HG02938 (cell line): Measurements from ENCODE around the gene CC2D2B.
"Not testable (repeated sequence)": the region's sequence is repeated elsewhere in the genome, so short reads cannot be mapped to it uniquely, and the experiment has no call there.

Experiments used
- ATAC-seq: cut with Tn5 transposase; IDR thresholded peaks from one replicate; pipeline ENCODE4 v1.9.1; 2021; ENCODE audit warnings: mild to moderate bottlenecking, moderate library complexity; ENCODE audit not compliant: unreplicated experiment

CC2D2B gene, protein sequence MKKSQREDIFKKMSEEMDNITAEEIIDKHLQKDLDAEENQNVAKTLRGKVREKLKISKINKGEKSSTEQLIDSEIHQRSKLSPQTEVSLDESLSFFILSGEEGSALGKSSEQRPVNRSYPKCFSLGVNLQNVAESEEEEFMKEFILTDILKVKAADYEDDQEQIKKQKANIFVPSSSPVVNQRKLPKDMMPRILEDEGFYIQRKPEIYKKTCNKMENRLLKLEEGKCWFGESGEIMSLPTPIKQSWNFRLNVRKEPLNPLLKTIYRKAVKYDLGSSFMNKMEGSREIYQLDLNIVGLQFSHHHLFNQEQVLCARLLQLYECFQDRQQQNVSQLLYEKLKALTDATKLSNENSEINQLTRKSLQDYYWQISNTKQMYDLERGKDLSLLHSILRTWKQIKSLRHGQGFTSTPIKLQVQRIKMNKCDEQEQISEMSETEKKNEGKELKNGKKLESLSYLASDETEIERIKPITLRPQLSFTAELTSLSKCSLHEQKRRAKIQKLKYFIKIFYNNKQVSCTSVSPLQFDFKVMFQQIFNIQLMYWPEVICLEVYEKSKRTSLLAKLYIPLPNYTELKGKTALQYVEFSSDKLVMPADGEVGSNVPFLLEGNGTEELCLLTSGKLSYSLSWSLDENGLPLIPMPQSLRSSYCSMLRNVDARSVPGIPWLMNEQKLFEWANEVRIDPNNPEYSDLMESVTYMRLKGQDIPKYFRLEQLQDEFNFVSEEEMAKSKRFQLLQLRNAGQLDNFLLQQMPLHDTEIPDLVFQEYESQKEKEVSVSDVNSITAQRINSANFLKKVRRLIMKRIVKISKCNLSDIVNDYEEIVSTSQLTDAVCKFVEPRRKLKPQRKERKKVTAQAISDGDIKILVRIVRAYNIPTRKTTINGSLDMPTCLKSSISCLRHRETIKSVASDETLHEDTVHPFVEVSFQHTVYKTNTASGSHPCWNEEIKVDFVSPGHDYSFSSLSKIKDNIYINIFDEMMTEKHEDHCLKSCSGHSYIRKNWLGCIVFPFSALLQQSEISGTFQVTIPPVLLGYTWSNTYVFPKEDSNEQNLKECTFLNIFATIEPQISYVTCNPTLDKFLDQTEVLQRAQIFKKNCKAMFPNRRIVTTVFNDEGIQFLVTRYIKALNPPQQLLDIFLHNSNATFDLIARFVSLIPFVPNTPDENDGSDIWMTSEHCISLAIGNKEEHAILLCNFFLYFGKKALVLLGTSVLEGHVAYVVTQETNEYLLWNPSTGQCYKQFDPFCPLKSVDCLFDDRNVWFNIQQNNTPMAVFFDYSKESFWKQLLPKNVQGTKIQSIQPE (N-terminal part only)

DNA sequence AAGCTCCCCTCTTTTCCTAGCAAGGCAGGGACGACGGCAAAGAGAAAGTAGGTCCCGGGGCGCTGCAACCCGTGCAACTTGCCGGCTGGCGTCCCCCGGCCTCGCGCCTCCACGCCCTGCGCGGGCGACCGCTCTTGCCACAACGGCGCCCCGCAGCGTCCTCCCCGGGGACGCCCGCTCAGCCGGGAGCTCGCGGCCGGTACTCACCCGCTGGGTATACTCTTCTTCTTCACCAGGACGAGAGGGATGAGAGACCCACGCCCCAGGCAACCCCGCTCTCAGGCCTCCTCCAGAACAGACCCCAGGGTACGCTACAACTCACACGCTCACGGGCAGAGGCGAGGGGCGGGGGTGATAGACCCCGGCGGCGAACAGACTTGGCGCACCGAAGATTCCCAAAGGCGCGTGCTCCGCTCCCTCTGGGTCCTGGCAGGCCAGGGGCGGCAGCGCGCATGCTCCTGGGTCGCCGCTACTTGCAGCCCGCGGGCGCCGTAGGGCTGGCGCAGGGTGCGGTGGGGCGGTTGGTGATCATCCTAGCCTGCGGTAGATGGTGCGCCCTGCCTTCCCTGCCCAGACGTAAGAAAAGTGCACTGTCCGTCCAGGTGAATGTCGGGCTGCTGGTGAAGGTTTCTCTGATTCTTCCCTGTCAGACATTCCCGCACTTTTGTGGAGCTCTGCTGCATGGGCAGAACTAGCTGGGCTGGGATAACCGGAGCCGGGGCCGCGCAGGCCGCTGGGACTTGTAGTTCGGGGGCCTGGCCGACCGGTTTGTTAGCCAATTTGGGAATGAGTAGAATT lies at the start of gene CC2D2B:
Gene CC2D2B (plus strand): TSS at position 520 of the 798 bp plus-strand sequence. CDS start 3,349 bp downstream, outside the sequence.
- peak; percentile 74 for ATAC-seq

DNA sequence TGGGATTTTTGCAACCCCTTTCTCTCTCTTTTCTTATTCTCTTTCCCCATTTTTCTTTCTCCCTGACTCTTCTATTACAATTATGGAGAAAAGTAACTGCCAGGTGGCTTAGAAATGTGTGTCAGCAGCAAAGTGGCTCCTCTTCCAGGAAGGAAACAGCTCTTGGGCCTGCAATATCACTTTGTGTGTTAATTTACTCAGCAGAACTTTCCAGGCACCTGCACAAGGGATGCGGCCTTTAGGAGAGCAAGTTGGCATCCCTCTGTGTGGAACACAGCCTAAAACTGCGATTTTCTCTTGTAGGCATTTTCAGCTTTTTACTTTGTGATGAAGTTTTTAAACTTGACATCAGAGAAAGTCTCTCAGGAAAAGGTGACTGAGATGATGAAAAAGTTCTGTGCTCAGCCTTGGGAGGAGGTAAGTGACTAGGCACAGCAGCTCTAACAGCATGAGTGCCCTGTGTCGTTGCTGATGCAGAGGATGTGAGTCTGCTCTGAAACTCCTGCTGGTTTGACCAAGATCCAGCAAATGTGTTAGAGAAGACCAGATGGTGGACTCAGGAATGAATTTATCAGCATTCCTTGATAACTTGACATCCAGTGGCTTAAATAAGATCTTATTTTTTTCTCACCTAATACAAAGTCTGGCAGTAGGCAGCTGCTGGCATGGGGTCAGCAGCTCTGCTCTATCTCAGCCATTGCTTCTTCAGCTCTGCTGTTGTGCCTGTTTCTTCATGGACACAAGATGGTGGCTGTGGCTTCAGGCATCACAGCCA lies 47.4 kb upstream of the CC2D2B start:
- ATAC-seq: no peak

DNA sequence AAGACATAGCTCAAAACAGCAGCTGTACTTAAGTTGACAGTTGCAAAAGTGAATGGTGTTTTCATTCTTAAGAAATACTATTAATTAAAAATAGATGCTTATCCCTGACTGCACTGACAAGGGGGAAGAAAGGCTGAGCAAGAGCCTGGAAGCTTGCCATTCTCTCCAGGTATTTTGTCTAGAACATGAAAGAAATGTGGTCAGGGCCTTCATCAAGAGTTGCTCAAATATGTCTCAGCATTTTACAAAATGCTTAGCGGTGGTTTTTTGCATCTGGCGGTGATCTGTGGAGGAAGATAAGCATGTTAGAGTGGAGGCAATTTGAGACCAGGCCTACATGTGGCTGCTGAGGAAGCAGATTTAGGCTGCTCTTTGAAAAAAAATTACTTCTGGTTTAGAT lies 46.4 kb upstream of the CC2D2B start:
- ATAC-seq: no peak

DNA sequence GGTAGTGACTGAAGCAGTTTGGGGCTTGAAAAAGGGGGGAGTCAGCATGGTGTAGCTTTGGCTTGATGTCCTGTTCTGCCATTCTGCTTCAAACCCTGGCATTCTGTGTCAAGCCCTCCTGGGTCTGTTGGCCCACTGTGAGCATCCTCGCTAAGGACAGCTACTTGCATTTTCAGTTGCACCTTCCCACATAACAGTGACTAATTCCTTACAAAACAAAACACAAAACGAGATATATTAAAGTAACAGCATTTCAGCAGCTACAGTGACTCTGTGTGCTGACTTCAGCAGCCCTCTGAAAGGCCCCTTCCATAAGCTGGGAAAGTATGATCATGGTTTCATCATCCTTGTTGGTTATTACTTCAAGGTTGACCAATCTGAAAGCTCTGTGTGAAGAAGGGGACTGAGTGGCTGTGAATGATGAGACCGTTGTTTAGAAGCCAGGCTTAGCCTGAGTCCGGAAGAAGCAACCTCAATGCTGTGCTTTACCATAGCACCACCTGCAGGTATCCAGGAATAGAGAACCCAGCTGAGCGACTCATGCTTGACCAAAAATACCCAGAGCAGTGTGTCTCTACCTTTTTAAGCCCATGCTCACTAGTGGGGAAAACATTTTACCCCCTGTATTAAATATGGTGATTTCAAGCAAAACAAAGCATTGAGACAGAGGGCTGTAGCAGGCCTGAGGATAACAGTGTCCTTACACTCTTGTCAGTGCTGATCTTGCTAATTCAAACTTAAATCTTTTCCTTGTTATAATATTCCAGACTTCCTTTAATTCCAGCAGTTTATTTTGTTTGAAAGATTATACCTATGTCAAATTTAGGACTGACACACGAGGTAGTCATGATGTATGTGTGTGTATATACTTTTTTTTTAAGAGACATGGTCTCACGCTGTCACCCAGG lies 42.6 kb upstream of the CC2D2B start:
- ATAC-seq: peak; percentile 93

DNA sequence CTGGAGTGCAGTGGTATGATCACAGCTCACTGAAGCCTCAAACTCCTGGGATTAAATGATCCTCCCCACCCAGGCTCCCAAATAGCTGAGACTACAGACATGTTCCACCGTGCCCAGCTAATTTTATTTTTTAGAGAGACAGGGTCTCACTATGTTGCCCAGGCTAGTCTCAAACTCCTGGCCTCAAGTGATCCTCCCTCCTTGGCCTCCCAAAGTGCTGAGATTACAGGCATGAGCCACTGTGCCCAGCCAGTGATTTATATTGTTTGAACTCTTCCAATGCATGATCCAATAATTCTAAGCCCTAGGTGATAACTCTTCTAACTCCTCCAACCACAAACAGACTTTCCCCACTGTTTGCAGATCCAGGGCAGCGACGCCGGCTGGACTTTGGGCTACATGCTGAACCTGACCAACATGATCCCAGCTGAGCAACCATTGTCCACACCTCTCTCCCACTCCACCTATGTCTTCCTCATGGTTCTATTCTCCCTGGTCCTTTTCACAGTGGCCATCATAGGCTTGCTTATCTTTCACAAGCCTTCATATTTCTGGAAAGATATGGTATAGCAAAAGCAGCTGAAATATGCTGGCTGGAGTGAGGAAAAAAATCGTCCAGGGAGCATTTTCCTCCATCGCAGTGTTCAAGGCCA lies 41.8 kb upstream of the CC2D2B start:
- ATAC-seq: no peak

DNA sequence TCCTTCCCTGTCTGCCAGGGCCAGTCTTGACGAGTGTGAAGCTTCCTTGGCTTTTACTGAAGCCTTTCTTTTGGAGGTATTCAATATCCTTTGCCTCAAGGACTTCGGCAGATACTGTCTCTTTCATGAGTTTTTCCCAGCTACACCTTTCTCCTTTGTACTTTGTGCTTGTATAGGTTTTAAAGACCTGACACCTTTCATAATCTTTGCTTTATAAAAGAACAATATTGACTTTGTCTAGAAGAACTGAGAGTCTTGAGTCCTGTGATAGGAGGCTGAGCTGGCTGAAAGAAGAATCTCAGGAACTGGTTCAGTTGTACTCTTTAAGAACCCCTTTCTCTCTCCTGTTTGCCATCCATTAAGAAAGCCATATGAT lies 41.3 kb upstream of the CC2D2B start:
- no peak for ATAC-seq

DNA sequence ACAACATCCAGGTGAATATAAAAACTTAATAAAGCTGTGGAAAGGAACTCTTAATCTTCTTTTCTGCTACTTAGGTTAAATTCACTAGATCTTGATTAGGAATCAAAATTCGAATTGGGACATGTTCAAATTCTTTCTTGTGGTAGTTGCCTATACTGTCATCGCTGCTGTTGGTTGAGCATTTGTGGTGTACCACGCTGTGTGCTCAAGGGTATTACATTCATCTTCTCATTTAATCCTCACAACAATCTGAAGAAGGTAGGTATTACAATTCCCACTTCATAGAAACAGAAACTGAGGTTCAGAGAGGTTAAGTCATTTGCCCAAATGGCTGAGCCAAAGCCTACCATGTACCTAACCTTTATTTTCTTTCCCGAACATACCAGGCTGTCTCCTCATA lies 39.9 kb upstream of the CC2D2B start:
- no peak for ATAC-seq

DNA sequence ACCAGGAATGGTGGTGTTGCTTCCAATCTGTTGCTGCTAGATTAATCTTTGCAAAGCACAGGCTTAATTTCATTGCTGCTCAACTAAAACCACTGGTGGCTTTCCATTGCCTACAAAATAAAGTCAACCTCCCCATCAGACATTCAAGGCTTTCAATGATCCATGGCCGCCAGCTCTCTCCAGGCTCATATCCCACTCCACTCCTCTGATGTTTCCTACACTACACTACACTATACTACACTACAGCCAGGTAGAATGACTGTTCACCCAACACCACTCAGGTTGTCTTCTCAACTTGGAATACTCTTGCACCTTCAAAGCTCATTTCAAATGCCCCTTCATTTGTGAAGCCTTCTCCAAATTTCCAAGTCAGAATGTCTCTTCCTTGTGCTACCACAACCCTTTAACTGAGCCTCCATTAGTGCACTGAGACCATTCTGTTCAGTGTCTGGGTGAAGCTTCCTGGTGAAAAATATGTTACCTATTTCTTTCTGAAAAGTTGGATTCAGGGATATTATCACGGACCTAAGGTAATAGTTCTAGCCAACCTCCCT lies 35.5 kb upstream of the CC2D2B start:
- no peak for ATAC-seq

DNA sequence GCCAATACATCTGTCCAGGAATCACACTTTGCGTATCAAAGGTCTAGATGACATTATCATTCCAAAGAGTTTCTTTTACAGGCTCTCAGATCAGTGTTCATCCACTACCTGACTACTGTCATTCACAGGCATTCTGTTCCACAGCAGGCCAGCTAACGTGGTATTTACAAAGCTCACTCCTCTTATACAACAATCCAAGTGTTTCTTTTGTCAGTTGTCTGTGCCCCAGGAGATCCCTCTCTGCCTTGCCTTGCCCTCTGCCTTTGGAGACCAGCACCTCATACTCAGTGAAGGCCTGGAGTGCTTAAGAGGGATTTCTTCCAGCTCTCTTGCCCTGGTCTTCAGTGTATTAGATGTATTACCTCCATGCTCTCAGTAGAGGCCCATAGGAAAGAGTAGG lies 34.6 kb upstream of the CC2D2B start:
- ATAC-seq: no peak

DNA sequence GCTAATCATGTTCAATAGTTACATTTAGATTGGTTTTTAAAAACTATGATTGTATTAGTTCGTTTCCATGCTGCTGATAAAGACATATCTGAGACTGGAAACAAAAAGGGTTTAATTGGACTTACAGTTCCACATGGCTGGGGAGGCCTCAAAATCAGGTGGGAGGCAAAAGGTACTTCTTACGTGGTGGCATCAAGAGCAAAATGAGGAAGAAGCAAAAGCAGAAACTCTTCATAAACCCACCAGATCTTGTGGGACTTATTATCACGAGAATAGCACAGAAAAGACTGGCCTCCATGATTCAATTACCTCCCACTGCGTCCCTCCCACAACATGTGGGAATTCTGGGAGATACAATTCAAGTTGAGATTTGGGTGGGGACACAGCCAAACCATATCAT lies 34.1 kb upstream of the CC2D2B start:
- ATAC-seq: no peak

DNA sequence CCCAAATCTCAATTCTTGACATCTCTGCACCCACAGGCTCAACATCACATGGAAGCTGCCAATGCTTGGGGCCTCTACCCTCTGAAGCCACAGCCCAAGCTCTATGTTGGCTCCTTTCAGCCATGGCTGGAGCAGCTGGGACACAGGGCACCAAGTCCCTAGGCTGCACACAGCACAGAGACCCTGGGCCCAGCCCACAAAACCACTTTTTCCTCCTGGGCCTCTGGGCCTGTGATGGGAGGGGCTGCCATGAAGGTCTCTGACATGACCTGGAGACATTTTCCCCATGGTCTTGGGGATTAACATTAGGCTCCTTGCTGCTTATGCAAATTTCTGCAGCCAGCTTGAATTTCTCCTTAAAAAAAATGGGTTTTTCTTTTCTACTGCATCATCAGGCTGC lies 33.0 kb upstream of the CC2D2B start:
- ATAC-seq: not testable (repeated sequence)

DNA sequence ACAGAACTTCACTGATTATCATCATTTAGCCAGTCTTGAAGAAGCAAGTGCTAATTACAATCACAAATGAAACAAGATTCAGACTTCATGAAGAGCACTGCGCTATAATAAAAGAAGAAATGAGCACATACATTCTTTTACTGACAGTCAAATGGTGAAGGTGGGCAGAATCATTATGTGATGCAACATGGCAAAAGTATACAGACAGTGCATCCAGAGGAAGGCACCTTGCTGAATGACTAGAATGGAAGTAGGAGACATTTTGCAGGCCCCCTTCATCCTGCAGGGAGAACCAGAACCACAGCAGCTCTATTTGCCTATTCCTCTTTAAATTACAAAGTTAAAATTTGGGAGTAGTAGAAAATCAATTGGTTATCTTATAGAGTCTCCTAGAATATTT lies 31.0 kb upstream of the CC2D2B start:
- ATAC-seq: no peak

DNA sequence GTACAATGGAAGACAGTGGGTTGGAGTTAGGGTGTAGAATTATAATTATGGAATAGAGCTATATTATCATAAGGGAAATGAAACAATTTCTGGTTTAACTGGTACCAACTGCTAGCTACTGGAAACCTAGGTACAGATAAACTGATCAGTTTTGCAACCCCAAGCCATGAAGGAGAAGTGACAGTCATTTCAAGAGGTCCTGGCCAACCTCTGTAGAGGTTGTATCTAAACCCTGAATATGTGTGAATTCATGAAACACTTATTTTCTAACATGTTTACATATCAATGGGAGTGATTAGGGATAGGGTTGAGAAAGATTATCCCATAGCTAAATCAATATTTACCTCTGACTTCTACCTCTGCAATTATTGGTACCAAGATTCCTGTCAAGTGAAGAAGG lies 29.9 kb upstream of the CC2D2B start:
- no peak for ATAC-seq

DNA sequence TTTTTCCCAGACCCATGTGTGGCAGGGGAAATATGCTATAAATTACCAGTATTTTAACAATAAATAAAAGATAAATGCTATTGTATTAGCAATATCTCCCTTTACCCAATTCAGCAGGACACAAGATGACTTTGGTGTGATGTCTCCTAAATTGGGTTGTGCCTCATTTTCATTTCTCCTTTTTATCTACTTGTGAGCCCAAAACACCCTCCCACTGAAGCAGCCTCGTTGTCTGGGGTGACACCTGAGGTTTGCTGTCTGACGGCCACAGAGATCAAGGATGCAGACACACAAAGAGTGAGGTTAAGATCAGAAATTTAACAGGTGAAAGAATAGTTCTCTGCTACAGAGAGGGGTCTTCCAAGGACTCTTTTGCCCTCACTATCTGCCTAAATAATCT lies 27.1 kb upstream of the CC2D2B start:
- peak; percentile 47 for ATAC-seq

DNA sequence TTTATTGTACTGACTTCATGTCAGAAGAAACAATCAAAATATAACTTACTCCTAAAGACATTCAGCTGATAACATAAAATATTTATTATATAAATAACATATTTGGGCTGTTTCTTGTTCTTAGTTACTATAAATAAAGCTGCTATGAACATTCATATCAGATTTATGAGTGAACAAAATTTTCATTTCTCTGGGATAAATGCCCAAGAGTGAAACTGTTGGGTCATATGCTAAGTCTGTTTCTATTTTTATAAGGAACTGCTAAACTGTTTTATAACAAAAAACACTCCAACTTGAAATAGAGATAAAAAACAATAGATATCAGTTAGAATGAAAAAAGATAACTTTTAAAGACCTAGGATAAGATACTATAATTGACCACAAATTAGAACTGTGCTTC lies 26.5 kb upstream of the CC2D2B start:
- no peak for ATAC-seq

DNA sequence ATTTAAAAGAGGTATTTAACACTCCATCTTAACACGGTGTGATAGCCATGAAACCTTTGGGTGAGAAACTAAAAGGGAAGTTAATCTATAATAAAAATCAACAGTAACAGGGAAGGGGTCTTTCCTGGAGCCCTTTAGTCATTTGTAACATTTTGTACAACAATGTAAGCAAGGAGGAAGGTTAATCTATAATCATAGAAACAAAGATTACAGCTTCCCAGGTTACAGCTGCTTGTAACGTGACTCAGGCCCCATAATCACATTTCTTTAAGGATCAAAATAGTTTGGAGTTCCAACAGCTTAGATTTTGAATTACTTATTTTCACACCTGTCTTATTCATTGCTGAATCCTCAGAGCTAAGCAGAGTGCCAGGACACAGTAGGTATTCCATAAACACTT lies 17.9 kb upstream of the CC2D2B start:
- no peak for ATAC-seq

DNA sequence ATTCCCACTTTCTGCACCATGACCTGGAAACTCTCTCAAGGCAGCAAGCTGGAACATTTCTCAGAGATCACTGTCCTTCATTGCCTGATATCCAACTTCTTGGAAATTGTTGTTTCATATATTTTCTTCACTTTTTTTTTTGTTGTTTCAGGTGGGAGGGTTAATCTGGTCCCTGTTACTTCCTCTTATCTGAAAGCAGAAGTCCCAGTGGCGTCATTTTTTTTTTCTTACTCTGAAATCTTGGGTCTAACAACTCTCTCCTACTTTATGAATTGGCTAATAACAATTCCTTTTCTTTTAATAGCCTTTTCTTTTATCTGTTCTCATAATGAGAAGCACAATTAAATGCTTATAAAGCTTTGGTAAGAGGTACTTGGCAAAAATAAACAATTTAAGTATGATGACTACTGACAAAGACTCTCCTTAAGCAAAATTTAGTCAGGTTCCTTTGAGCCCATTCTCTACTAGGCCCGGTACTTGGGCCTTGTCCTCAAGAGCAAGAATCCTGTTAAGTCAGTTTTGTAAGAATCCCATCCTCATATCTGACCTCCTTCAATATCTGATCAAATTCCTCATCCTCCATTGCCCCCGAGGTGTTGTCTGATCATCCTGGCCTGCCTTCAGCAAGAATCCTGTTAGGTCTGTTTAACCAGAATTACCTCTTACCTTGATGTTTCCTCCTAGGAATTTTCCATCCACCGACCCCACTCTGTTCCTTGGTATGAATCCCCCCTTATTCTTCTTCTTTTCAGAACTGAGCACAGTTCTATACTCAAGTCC lies 11.5 kb upstream of the CC2D2B start:
- no peak for ATAC-seq
